ENCODE data around the gene ATP1A1.

ATP1A1 gene

GRCh38 chr1:116373431-116374352 is 648 bp downstream of the ATP1A1 start:
- peak; percentile 61 for DNase-seq

- DNase-seq = peak; percentile 42
These were observed 1.5 kb downstream of the ATP1A1 start for GRCh38 chr1:116374353-116375147.

GRCh38 chr1:116375148-116375886 is 2.3 kb downstream of the ATP1A1 start:
- peak; percentile 16 for DNase-seq

GRCh38 chr1:116375887-116376728 is 3.1 kb downstream of the ATP1A1 start:
- DNase-seq = peak; percentile 28

GRCh38 chr1:116376729-116377086 is 3.7 kb downstream of the ATP1A1 start:
- no peak for DNase-seq

GRCh38 chr1:116377541-116378529 is 4.8 kb downstream of the ATP1A1 start:
- DNase-seq = peak; percentile 65

- DNase-seq = no peak
These were observed 6.1 kb downstream of the ATP1A1 start for GRCh38 chr1:116379057-116379630.

GRCh38 chr1:116379674-116380498 is 6.8 kb downstream of the ATP1A1 start:
- DNase-seq = no peak

- no peak for DNase-seq
These were observed 7.6 kb downstream of the ATP1A1 start for GRCh38 chr1:116380499-116381242.

- no peak for DNase-seq
These were observed 9.3 kb downstream of the ATP1A1 start for GRCh38 chr1:116382321-116382720.

GRCh38 chr1:116382857-116383483 is 9.9 kb downstream of the ATP1A1 start:
- no peak for DNase-seq

GRCh38 chr1:116386042-116386441 is 13.0 kb downstream of the ATP1A1 start:
- DNase-seq = no peak

- DNase-seq = no peak
These were observed 14.5 kb downstream of the ATP1A1 start for GRCh38 chr1:116387551-116387950.

GRCh38 chr1:116388122-116388521 is 15.1 kb downstream of the ATP1A1 start:
- no peak for DNase-seq

- no peak for DNase-seq
These were observed 16.0 kb downstream of the ATP1A1 start for GRCh38 chr1:116389013-116389412.

- DNase-seq = no peak
These were observed 16.6 kb downstream of the ATP1A1 start for GRCh38 chr1:116389686-116390085.

- peak; percentile 63 for DNase-seq
These were observed 17.2 kb downstream of the ATP1A1 start for GRCh38 chr1:116390195-116390594.

GRCh38 chr1:116391185-116391584 is 18.1 kb downstream of the ATP1A1 start:
- DNase-seq = no peak

Data from central memory CD4-positive, alpha-beta T cell (primary cell).